NOMO-1 treated with dmso at 0.1 percent for 144 hours (cell line): ENCODE measurements around the gene MRPS34.
"Not testable (repeated sequence)": the region's sequence is repeated elsewhere in the genome, so short reads cannot be mapped to it uniquely, and the experiment has no call there.

Experiments
- DNase-seq: peaks from one replicate; lab custom pipeline; 2025; ENCODE audit not compliant: unreplicated experiment; lab: John Stamatoyannopoulos, UW

Gene MRPS34

GRCh38 chr16:1757714-1758461 lies 15.0 kb downstream of the MRPS34 start:
- no peak for DNase-seq

GRCh38 chr16:1754204-1754603 lies 18.7 kb downstream of the MRPS34 start:
- no peak for DNase-seq

GRCh38 chr16:1752853-1753252 lies 20.1 kb downstream of the MRPS34 start:
- no peak for DNase-seq

GRCh38 chr16:1751946-1752345 lies 21.0 kb downstream of the MRPS34 start:
- DNase-seq, result no peak

- DNase-seq, result no peak
These were observed 23.5 kb downstream of the MRPS34 start for GRCh38 chr16:1749152-1750117.

GRCh38 chr16:1747934-1748333 lies 25.0 kb downstream of the MRPS34 start:
- no peak for DNase-seq

- no peak for DNase-seq
These were observed 26.2 kb downstream of the MRPS34 start for GRCh38 chr16:1746693-1747195.

- no peak for DNase-seq
These were observed 26.8 kb downstream of the MRPS34 start for GRCh38 chr16:1745900-1746692.

GRCh38 chr16:1745181-1745899 lies 27.6 kb downstream of the MRPS34 start:
- DNase-seq, result no peak

GRCh38 chr16:1744338-1744840 lies 28.5 kb downstream of the MRPS34 start:
- DNase-seq, result no peak

- DNase-seq, result no peak
These were observed 29.3 kb downstream of the MRPS34 start for GRCh38 chr16:1743376-1744337.

- DNase-seq, result no peak
These were observed 31.3 kb downstream of the MRPS34 start for GRCh38 chr16:1741553-1742165.

- no peak for DNase-seq
These were observed 32.0 kb downstream of the MRPS34 start for GRCh38 chr16:1740781-1741490.

GRCh38 chr16:1740234-1740633 lies 32.7 kb downstream of the MRPS34 start:
- DNase-seq, result no peak

- DNase-seq, result no peak
These were observed 38.1 kb downstream of the MRPS34 start for GRCh38 chr16:1734816-1735215.

GRCh38 chr16:1734123-1734522 lies 38.8 kb downstream of the MRPS34 start:
- DNase-seq, result no peak

GRCh38 chr16:1732551-1732987 lies 40.4 kb downstream of the MRPS34 start:
- DNase-seq, result not testable (repeated sequence)

GRCh38 chr16:1732071-1732470 lies 40.9 kb downstream of the MRPS34 start:
- no peak for DNase-seq
